Right lobe of liver (tissue), 6 donors: ENCODE results near the gene POLR1C. TPM values are rescaled to one million over a fixed set of nuclear protein-coding genes. Genes with fewer than 3 reads are reported as not detected.

Experiments
- ATAC-seq, 4 donors: fragments of 200-7000 bp; cut with Tn5 transposase; one replicate each; pipeline ENCODE4 v1.9.1; 2020; ENCODE audit warnings: mild to moderate bottlenecking in 4 of 4, moderate library complexity in 4 of 4
- DNase-seq, 3 donors: peaks; one replicate each; pipeline ENCODE4 v3.0.0-alpha.2; 2020
- H3K27ac ChIP-seq, 3 donors: fragments of 200-600 bp; one replicate each; pipeline ENCODE4 v1.8.0; 2022
- H3K27me3 ChIP-seq, 2 donors: fragments of 200-600 bp; one replicate each; pipeline ENCODE4 v1.8.0; 2022
- H3K36me3 ChIP-seq, 4 donors: fragments of 200-600 bp; sonication (generic) in 1 of 4; one replicate each; pipeline versions ENCODE4 v1.5.1 to v1.8.0; 2017 to 2022; ENCODE audit warnings: control low read depth in 1 of 4
- H3K4me1 ChIP-seq, 4 donors: fragments of 200-600 bp; sonication (generic) in 1 of 4; one replicate each; pipeline versions ENCODE4 v1.5.1 to v1.8.0; 2017 to 2022; ENCODE audit warnings: control low read depth in 1 of 4
- H3K4me3 ChIP-seq, 3 donors: fragments of 200-600 bp; one replicate each; pipeline ENCODE4 v1.8.0; 2022
- H3K9me3 ChIP-seq, 4 donors: fragments of 200-600 bp; sonication (generic) in 1 of 4; one replicate each; pipeline versions ENCODE4 v1.5.1 to v1.8.0; 2017 to 2022; ENCODE audit warnings: control low read depth in 1 of 4
- POLR2A ChIP-seq: fragments of 450-650 bp; IDR thresholded peaks from one replicate; pipeline ENCODE4 v1.6.1; 2017; ENCODE audit warnings: antibody characterized with exemption, mild to moderate bottlenecking
- WGBS: methylation state at CpG from one replicate; pipeline ENCODE4 v1.1.6; 2018; ENCODE audit warnings: low coverage, low lambda C conversion rate; ENCODE audit not compliant: insufficient coverage; ENCODE audit errors: missing lambda C conversion rate; 5-methylcytosine and 5-hydroxymethylcytosine counted together
- intact Hi-C, 2 donors: fragments of 100-400 bp; cut with DNase I; formaldehyde crosslinking; loops; one replicate each; pipeline versions ENCODE4 v1.11.2 to v1.14.1; 2022
- total RNA-seq, 6 experiments: library from RNA; depleted of rRNA in 2 of 6; stranded (reverse); fragments of >200 nt in 2 of 6; fragmentation: NEBNext Ultra II Directional in 3 of 6; extraction: Animal tissue kit (Norgen Biotek cat#: 25700) in 3 of 6; gene quantifications; one replicate each; pipeline versions ENCODE4 v1.1.0 to v1.2.4, GENCODE V29; 2016 to 2023
- TF ChIP-seq, protein P1 (sequence below), 4 donors: fragments of 200-600 bp in 3 of 4; fragments of 450-650 bp in 1 of 4; IDR thresholded peaks; one replicate each; pipeline versions ENCODE4 v1.5.1 to v1.8.0; 2016 to 2022; ENCODE audit warnings: antibody characterized with exemption in 4 of 4, mild to moderate bottlenecking in 2 of 4
- donor health status: DM: no; HTN: yes; CAD: no.
- donor health status: DM: no; HTN: no; CAD: no.
- donor health status: DM: no; HTN: no; CAD: no.
- donor health status: DM: no; HTN: yes; CAD: no.
- donor health status: DM: no; HTN: yes; CAD: no.

The POLR1C gene
- total RNA-seq, 6 experiments from 2014 or later = 12.2 to 17.7 (median 14.1) TPM

DNA sequence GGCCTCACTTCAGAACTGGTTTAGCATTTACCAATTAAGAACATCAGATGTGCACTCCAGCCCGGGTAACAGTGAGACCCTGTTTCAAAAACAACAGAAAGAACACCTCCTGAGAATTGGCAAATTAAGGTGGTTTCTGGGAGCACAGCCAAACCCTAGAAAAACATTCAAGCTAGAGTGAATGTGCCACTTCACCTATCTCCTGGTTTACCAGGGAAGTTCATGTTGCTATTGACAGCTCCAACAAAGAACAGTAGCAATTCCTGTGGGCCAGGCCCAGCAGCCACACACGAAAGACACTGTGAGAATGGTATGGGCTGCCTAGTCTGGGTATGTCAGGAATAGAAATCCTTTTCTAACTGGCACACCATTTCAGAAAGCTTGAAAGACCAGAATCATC lies 4.9 kb downstream of the POLR1C start:
- Histone ChIP-seq H3K27ac (no peak overlapping the region), H3K4me1 (peaks cover 0 to 11% (median 5%) of the 10 kb centered on the region in 4 donors), H3K4me3 (no peak overlapping the region), H3K27me3 (no peaks in the 10 kb centered on the region), H3K36me3 (peaks cover 7 to 72% (median 24%) of the 10 kb centered on the region in 4 donors), H3K9me3 (no peaks in the 10 kb centered on the region)
- intact Hi-C loops = no loop called here
- DNase-seq = no peak
- 89% methylated on average over 2 of the region's 2 CpGs for WGBS
- ATAC-seq = no peak
- TF ChIP-seq, protein P1, sequence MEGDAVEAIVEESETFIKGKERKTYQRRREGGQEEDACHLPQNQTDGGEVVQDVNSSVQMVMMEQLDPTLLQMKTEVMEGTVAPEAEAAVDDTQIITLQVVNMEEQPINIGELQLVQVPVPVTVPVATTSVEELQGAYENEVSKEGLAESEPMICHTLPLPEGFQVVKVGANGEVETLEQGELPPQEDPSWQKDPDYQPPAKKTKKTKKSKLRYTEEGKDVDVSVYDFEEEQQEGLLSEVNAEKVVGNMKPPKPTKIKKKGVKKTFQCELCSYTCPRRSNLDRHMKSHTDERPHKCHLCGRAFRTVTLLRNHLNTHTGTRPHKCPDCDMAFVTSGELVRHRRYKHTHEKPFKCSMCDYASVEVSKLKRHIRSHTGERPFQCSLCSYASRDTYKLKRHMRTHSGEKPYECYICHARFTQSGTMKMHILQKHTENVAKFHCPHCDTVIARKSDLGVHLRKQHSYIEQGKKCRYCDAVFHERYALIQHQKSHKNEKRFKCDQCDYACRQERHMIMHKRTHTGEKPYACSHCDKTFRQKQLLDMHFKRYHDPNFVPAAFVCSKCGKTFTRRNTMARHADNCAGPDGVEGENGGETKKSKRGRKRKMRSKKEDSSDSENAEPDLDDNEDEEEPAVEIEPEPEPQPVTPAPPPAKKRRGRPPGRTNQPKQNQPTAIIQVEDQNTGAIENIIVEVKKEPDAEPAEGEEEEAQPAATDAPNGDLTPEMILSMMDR (IDR thresholded peaks at IDR 0.05) = no peak
- no peak for TF ChIP-seq POLR2A

DNA sequence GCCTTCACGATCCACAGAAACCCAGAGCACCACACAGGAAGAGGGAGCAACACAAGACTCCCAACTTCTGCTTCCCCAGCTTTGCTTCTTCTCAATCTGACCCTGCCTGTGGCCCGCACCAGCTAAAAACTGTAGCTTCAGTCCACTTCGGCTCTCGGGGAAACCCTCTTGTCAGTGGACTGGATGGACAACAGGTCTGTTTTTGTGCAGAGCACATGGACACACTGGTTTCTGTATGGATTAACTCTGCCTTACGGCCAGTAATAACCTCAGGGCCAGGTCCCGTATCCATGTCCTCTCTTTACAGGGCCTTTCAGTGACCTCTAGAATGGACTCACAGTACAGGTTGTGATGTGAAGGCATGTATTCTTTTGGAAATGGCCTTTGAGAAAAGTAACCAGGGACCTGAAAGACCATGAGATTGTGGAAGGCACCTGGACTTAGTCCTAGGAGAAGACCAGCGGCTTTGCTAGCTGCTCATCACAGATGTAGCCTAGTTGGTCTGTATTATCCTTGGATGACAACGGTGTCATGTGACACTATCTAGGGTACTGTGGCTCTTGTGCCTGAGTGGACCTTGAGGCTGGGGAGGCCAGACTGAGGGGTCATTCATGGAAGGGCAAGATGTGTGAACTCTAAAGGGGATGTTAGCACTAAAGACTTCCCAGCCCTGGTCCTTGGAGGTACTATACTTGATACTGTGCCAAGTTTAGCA lies 5.8 kb downstream of the POLR1C start:
- DNase-seq = no peak
- peaks cover 7 to 81% (median 24%) of the 10 kb centered on the region in 4 donors for H3K36me3 ChIP-seq
- 73% methylated on average over 6 of the region's 8 CpGs for WGBS

DNA sequence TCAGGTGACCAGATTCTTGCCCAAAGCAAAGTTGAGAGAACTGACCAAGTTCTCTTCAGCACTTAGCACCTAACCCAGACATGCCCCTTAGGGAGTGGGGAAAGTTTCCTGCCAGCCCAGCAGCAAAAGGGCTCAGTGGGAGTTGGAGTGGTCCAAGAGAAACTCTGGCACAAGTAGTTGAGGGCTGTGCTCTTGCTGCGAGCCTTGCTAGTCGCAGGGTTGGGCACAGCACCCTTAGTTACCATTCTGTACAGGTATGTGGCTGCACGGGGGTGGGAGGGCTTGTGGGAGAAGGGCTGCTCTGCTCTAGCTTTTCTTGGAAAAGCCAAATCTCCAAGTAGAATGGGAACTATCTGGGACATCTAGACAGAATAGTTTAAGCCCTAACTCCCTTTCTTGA lies 6.4 kb downstream of the POLR1C start:
- ATAC-seq (peak in 1 of 4 donors; percentile 22), DNase-seq (no peak)
- Histone ChIP-seq H3K4me1 (peaks cover 0 to 3% (median 1%) of the 10 kb centered on the region in 4 donors), H3K9me3 (no peaks in the 10 kb centered on the region), H3K27ac (no peak overlapping the region), H3K4me3 (no peak overlapping the region), H3K27me3 (no peaks in the 10 kb centered on the region), H3K36me3 (peaks cover 7 to 85% (median 29%) of the 10 kb centered on the region in 4 donors)
- TF ChIP-seq POLR2A = no peak
- TF ChIP-seq, protein P1 (IDR thresholded peaks at IDR 0.05) = no peak
- WGBS = no CpG with 5 or more reads among the region's 3 CpGs
- intact Hi-C loops = no loop called here

More for the DNA sequence above, 5.8 kb downstream of the POLR1C start:
- TF ChIP-seq, protein P1 (IDR thresholded peaks at IDR 0.05) = no peak
- TF ChIP-seq POLR2A = no peak
- no peaks in the 10 kb centered on the region for H3K27me3 ChIP-seq
- intact Hi-C loops = no loop called here
- no peak for ATAC-seq
- peaks cover 0 to 8% (median 4%) of the 10 kb centered on the region in 4 donors for H3K4me1 ChIP-seq
- H3K4me3 ChIP-seq = no peak overlapping the region
- H3K9me3 ChIP-seq = no peaks in the 10 kb centered on the region
- no peak overlapping the region for H3K27ac ChIP-seq

DNA sequence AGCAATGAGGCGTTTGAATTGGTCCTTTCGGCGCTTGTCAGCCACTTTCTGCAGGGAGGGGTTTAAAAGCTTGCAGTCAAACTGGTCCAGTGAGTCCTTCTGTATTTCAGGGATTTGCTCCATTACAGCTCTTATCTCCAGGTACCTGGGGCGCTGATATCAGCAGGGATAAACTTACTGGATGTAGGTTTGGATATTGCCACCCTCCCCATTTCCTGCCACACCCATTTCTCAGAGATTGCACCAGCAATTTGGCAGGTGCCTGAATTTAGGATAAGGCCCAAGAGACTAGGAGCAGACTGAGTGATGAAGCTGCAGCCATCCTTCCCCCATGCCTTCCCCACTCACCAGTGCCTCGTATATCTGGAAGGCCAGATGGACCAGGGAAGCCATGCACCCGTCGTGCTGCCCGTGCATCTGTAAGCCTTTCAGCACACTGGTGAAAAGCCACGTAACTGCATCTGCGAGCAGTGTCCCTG lies 7.6 kb downstream of the POLR1C start:
- ATAC-seq (no peak), DNase-seq (no peak)
- H3K36me3 ChIP-seq = peaks cover 7 to 93% (median 31%) of the 10 kb centered on the region in 4 donors
- H3K4me3 ChIP-seq = no peak overlapping the region
- H3K4me1 ChIP-seq = no peaks in the 10 kb centered on the region
- no peak for TF ChIP-seq POLR2A
- TF ChIP-seq, protein P1 (IDR thresholded peaks at IDR 0.05) = no peak
- 83% methylated on average over 7 of the region's 10 CpGs for WGBS
- no peaks in the 10 kb centered on the region for H3K9me3 ChIP-seq
- H3K27ac ChIP-seq = no peak overlapping the region
- no peaks in the 10 kb centered on the region for H3K27me3 ChIP-seq
- intact Hi-C loops = no loop called here
